ENCODE measurements around the gene NFU1. TPM values are rescaled to one million over a fixed set of nuclear protein-coding genes. Genes with fewer than 3 reads are reported as not detected.

The NFU1 gene
- total RNA-seq, 2 experiments from 2014 or later: 28.5 to 40.9 TPM

Other genes starting within 250 kb of the NFU1 start
- 10 to 100 TPM; 21.7 to 22.8 TPM for gene GFPT1, start 50.2 kb downstream of the NFU1 start, total RNA-seq
- 10 to 100 TPM; 94.0 to 99.5 TPM for gene AAK1, start 206.3 kb upstream of the NFU1 start, total RNA-seq